Stimulated activated CD4-positive, alpha-beta T cell treated with anti-CD3 and anti-CD28 coated beads, Interleukin-1b, Interleukin-23, amount 100 ng/mL, for 48 hours (primary cell): Measurements from ENCODE around the gene CHST5.
"Not testable (repeated sequence)": the region's sequence is repeated elsewhere in the genome, so short reads cannot be mapped to it uniquely, and the experiment has no call there.

ENCODE experiments used
- DNase-seq: peaks from one replicate; pipeline ENCODE4 v3.0.0-alpha.2; 2020

The CHST5 gene

GRCh38 chr16:75548456-75548855, 12.5 kb upstream of the CHST5 start:
- not testable (repeated sequence) for DNase-seq

- no peak for DNase-seq
Measured at GRCh38 chr16:75546293-75546692, 10.4 kb upstream of the CHST5 start.

- DNase-seq, result not testable (repeated sequence)
Measured at GRCh38 chr16:75545879-75546278, 10.0 kb upstream of the CHST5 start.

GRCh38 chr16:75542462-75542861, 6.6 kb upstream of the CHST5 start:
- DNase-seq, result not testable (repeated sequence)

- no peak for DNase-seq
Measured at GRCh38 chr16:75541236-75541635, 5.3 kb upstream of the CHST5 start.

GRCh38 chr16:75538882-75539565, 3.1 kb upstream of the CHST5 start:
- DNase-seq, result not testable (repeated sequence)

GRCh38 chr16:75537776-75538175, 1.9 kb upstream of the CHST5 start:
- DNase-seq, result no peak

- DNase-seq, result no peak
Measured at GRCh38 chr16:75535211-75535843, 581 bp downstream of the CHST5 start.

GRCh38 chr16:75534560-75535205, 1.2 kb downstream of the CHST5 start:
- DNase-seq, result no peak

- no peak for DNase-seq
Measured at GRCh38 chr16:75532791-75533190, 3.1 kb downstream of the CHST5 start.

GRCh38 chr16:75532142-75532765, 3.7 kb downstream of the CHST5 start:
- DNase-seq, result no peak

- no peak for DNase-seq
Measured at GRCh38 chr16:75529959-75530358, 5.9 kb downstream of the CHST5 start.

GRCh38 chr16:75529056-75529905, 6.6 kb downstream of the CHST5 start:
- no peak for DNase-seq

- DNase-seq, result no peak
Measured at GRCh38 chr16:75527825-75528299, 8.0 kb downstream of the CHST5 start.

- no peak for DNase-seq
Measured at GRCh38 chr16:75526032-75526790, 9.7 kb downstream of the CHST5 start.

- no peak for DNase-seq
Measured at GRCh38 chr16:75519175-75519574, 16.7 kb downstream of the CHST5 start.

- DNase-seq, result peak; percentile 11
Measured at GRCh38 chr16:75516189-75516966, 19.5 kb downstream of the CHST5 start.

- no peak for DNase-seq
Measured at GRCh38 chr16:75514296-75514695, 21.6 kb downstream of the CHST5 start.

- no peak for DNase-seq
Measured at GRCh38 chr16:75506574-75506973, 29.3 kb downstream of the CHST5 start.

- no peak for DNase-seq
Measured at GRCh38 chr16:75506107-75506506, 29.8 kb downstream of the CHST5 start.

- no peak for DNase-seq
Measured at GRCh38 chr16:75503801-75504200, 32.1 kb downstream of the CHST5 start.
